B cell (primary cell): ENCODE data around the gene RPSA. TPM values are rescaled to one million over a fixed set of nuclear protein-coding genes. Genes with fewer than 3 reads are reported as not detected.

Experiments used
- ATAC-seq: fragments of 200-7000 bp; cut with Tn5 transposase; one replicate; pipeline ENCODE4 v1.10.0; 2021; ENCODE audit warnings: low read depth, mild to moderate bottlenecking, moderate number of reproducible peaks, moderate library complexity
- CTCF ChIA-PET: fragments of 350-600 bp; sonication (Branson Sonifier 250); formaldehyde crosslinking; loops from one replicate; lab custom pipeline; 2021; ENCODE audit warnings: antibody characterized with exemption, inconsistent platforms; lab: Charles Lee
- POLR2A ChIA-PET: fragments of 350-600 bp; sonication (Branson Sonifier 250); formaldehyde crosslinking; loops from one replicate; lab custom pipeline; 2021; ENCODE audit warnings: antibody characterized with exemption; lab: Charles Lee
- DNase-seq: peaks from one replicate; pipeline ENCODE4 v3.0.0; 2013
- H2AFZ ChIP-seq: 2 replicates; pipeline ENCODE4 v1.6.1; 2012; ENCODE audit warnings: mild to moderate bottlenecking, low read depth, low read length; ENCODE audit not compliant: insufficient read depth, poor library complexity, severe bottlenecking
- H3K27ac ChIP-seq, 2 donors: 1 replicate in 1 of 2; 2 replicates in 1 of 2; pipeline ENCODE4 v1.5.1; 2012 to 2013; ENCODE audit warnings: low read length in 2 of 2, mild to moderate bottlenecking in 2 of 2, moderate library complexity in 1 of 2
- H3K27me3 ChIP-seq, 4 experiments: fragments of 200-600 bp in 1 of 4; sonication (generic) in 1 of 4; replicated peaks in 1 of 4; 1 replicate in 2 of 4; 2 replicates in 2 of 4; pipeline versions ENCODE4 v1.6.1 to v1.7.0; 2013 to 2016; ENCODE audit warnings: low read length in 3 of 4, mild to moderate bottlenecking in 2 of 4, mixed read lengths in 1 of 4, moderate library complexity in 1 of 4; ENCODE audit not compliant: insufficient read depth in 4 of 4, control insufficient read depth in 3 of 4; ENCODE audit errors: control extremely low read depth in 1 of 4
- H3K36me3 ChIP-seq, 2 experiments: replicated peaks in 1 of 2; 1 replicate in 1 of 2; 2 replicates in 1 of 2; pipeline versions ENCODE4 v1.6.1 to v1.7.1; 2013; ENCODE audit warnings: low read length in 1 of 2; ENCODE audit not compliant: insufficient read depth in 2 of 2, control insufficient read depth in 1 of 2; ENCODE audit errors: control extremely low read depth in 1 of 2, extremely low read depth in 1 of 2
- H3K4me1 ChIP-seq, 2 donors: fragments of 200-600 bp in 1 of 2; sonication (generic) in 1 of 2; 1 replicate in 1 of 2; 2 replicates in 1 of 2; pipeline versions ENCODE4 v1.5.1 to v1.6.1; 2013 to 2017; ENCODE audit warnings: low read length in 2 of 2; ENCODE audit not compliant: control insufficient read depth in 2 of 2, insufficient read depth in 2 of 2
- H3K4me2 ChIP-seq: replicated peaks from 2 replicates; pipeline ENCODE3; 2012; ENCODE audit warnings: mild to moderate bottlenecking, low read depth, low read length; ENCODE audit not compliant: poor library complexity, severe bottlenecking
- H3K4me3 ChIP-seq, 5 experiments: fragments of 200-600 bp in 1 of 5; sonication (generic) in 1 of 5; 1 replicate in 3 of 5; 2 replicates in 2 of 5; pipeline versions ENCODE4 v1.5.1 to v1.7.0; 2011 to 2016; ENCODE audit warnings: low read length in 4 of 5, mild to moderate bottlenecking in 4 of 5, low read depth in 2 of 5, control low read depth in 1 of 5, moderate library complexity in 1 of 5; ENCODE audit not compliant: insufficient read depth in 1 of 5; ENCODE audit errors: control extremely low read depth in 1 of 5, extremely low read depth in 1 of 5
- H3K79me2 ChIP-seq: fragments of 200-600 bp; sonication (generic); one replicate; pipeline ENCODE4 v1.6.0; 2016; ENCODE audit warnings: low read length; ENCODE audit not compliant: control insufficient read depth, insufficient read depth
- H3K9ac ChIP-seq: fragments of 200-600 bp; sonication (generic); 2 replicates; pipeline ENCODE4 v1.6.1; 2017; ENCODE audit warnings: mild to moderate bottlenecking, low read length, moderate library complexity
- H3K9me3 ChIP-seq, 3 donors: one replicate each; pipeline versions ENCODE4 v1.6.1 to v1.7.1; 2013; ENCODE audit warnings: low read length in 2 of 3; ENCODE audit not compliant: control insufficient read depth in 2 of 3, insufficient read depth in 1 of 3; ENCODE audit errors: control extremely low read depth in 1 of 3
- H4K20me1 ChIP-seq: 2 replicates; pipeline ENCODE4 v1.6.0; 2012; ENCODE audit warnings: mild to moderate bottlenecking, low read length; ENCODE audit not compliant: insufficient read depth, control insufficient read depth, poor library complexity, severe bottlenecking
- H3K27ac Mint-ChIP-seq: one replicate; pipeline ENCODE4 v1.8.0; 2021; ENCODE audit warnings: mixed read lengths
- H3K27me3 Mint-ChIP-seq: one replicate; pipeline ENCODE4 v1.8.0; 2021; ENCODE audit warnings: mixed read lengths
- H3K4me1 Mint-ChIP-seq: one replicate; pipeline ENCODE4 v1.8.0; 2021; ENCODE audit warnings: mixed read lengths
- H3K4me3 Mint-ChIP-seq: one replicate; pipeline ENCODE4 v1.8.0; 2021; ENCODE audit warnings: mixed read lengths
- H3K9me3 Mint-ChIP-seq: one replicate; pipeline ENCODE4 v1.8.0; 2022; ENCODE audit warnings: mixed read lengths; ENCODE audit not compliant: insufficient read depth
- EZH2 ChIP-seq: IDR thresholded peaks from 2 replicates; pipeline ENCODE4 v1.6.1; 2012; ENCODE audit warnings: borderline replicate concordance, low read depth, mild to moderate bottlenecking, moderate library complexity, low read length; ENCODE audit not compliant: insufficient read depth, poor library complexity, severe bottlenecking
- WGBS: methylation state at CpG from one replicate; pipeline ENCODE4 v1.1.5; 2013; ENCODE audit warnings: missing lambda C conversion rate; ENCODE audit not compliant: insufficient coverage; 5-methylcytosine and 5-hydroxymethylcytosine counted together
- intact Hi-C: fragments of 100-400 bp; cut with micrococcal nuclease; formaldehyde crosslinking; loops from one replicate; pipeline ENCODE4 v1.10.0; 2022
- polyA plus RNA-seq: library from polyadenylated mRNA; depleted of rRNA; stranded (reverse); fragments of >200 nt; gene quantifications from 2 replicates; pipeline ENCODE4 v1.2.3, GENCODE V29; 2012
- total RNA-seq, 2 donors: library from RNA; stranded (reverse); fragments of 120-200 nt in 1 of 2; gene quantifications; 1 replicate in 1 of 2; 2 replicates in 1 of 2; pipeline versions ENCODE4 v1.2.3 to v1.2.4, GENCODE V29; 2013 to 2022
- TF ChIP-seq, protein P1 (sequence below): fragments of 200-600 bp; IDR thresholded peaks from one replicate; pipeline ENCODE4 v1.8.0; 2022; ENCODE audit warnings: antibody characterized with exemption, mild to moderate bottlenecking

The RPSA gene
- total and polyA plus RNA-seq, 2 donors (not counting 1 experiment from before 2014, with no cell fraction given) = 1,460 to 2,522 TPM

DNA sequence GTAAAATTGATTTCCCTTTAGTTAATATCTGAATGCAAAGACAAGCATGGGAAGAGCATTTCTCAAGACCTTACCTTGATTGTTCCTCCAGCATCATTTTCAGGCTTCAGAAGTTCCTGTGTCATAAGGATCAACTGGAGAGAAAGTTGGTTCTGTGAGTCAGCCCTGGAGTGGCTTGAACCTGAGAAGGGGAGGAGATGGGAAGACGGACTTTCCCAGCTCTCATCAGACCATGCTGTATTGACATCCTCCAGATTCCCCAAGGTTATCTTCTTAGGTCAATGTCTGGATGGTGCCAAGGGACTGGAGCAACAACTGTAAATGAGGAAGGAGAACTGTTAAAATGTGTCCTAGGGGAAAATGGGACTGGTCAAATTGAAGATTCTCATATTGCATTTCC lies 21.0 kb downstream of the RPSA start:
- H3K79me2 ChIP-seq = no peaks in the 10 kb centered on the region
- Mint-ChIP-seq H3K27me3 (peaks cover 17% of the 10 kb centered on the region), H3K4me1 (no peaks in the 10 kb centered on the region), H3K9me3 (no peaks in the 10 kb centered on the region), H3K4me3 (no peak overlapping the region), H3K27ac (no peak overlapping the region)
- H3K27ac ChIP-seq = no peak overlapping the region
- ChIA-PET POLR2A (no interaction called here), CTCF (interaction anchor here (0.8 kb wide), 1 partner anchor 20 kb away, joined by 3 read pairs; no protein-coding TSS in a partner anchor)
- intact Hi-C loops = no loop called here
- H4K20me1 ChIP-seq = no peaks in the 10 kb centered on the region
- no peak overlapping the region for H3K9ac ChIP-seq
- H3K36me3 ChIP-seq = no peaks in the 10 kb centered on the region
- DNase-seq = no peak
- no CpG with 5 or more reads among the region's 1 CpG for WGBS
- H3K4me3 ChIP-seq = no peak overlapping the region
- no peak overlapping the region for H2AFZ ChIP-seq
- no peak overlapping the region for H3K4me2 ChIP-seq
- no peak for ATAC-seq
- no peaks in the 10 kb centered on the region for H3K9me3 ChIP-seq
- peaks cover 0 to 3% (median 0%) of the 10 kb centered on the region in 4 experiments for H3K27me3 ChIP-seq
- H3K4me1 ChIP-seq = no peaks in the 10 kb centered on the region
- TF ChIP-seq EZH2 = no peak
- TF ChIP-seq, protein P1, sequence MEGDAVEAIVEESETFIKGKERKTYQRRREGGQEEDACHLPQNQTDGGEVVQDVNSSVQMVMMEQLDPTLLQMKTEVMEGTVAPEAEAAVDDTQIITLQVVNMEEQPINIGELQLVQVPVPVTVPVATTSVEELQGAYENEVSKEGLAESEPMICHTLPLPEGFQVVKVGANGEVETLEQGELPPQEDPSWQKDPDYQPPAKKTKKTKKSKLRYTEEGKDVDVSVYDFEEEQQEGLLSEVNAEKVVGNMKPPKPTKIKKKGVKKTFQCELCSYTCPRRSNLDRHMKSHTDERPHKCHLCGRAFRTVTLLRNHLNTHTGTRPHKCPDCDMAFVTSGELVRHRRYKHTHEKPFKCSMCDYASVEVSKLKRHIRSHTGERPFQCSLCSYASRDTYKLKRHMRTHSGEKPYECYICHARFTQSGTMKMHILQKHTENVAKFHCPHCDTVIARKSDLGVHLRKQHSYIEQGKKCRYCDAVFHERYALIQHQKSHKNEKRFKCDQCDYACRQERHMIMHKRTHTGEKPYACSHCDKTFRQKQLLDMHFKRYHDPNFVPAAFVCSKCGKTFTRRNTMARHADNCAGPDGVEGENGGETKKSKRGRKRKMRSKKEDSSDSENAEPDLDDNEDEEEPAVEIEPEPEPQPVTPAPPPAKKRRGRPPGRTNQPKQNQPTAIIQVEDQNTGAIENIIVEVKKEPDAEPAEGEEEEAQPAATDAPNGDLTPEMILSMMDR = no peak

DNA sequence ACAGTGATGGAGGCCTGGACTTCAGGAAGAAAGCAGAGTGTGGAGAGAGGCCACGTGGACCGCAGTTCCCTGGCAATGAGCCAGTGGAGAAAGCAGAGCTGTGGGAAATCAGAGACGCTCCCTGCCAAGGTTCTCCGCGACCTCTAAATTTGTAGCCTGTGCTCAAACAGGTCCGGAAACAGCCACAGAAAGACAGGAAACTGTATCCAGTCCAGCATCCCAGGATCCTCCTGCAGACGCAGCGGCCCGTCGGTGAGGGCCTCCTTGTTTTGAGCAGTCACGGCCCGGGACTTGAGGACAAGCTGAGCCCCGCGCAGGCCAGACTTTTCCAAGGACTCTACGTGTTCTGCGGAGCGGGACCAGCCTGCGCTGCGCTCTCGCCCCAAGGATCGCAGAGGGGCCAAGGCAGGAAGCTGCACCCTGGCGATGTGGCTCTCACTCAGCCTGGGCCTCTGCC lies 22.3 kb downstream of the RPSA start:
- no peaks in the 10 kb centered on the region for H3K4me1 Mint-ChIP-seq
- intact Hi-C loops = no loop called here
- ChIA-PET POLR2A (no interaction called here), CTCF (no interaction called here)
- Histone ChIP-seq H3K9ac (no peak overlapping the region), H3K4me3 (no peak overlapping the region), H2AFZ (no peak overlapping the region), H3K9me3 (no peaks in the 10 kb centered on the region), H3K27ac (no peak overlapping the region), H3K4me2 (no peak overlapping the region), H3K27me3 (peaks cover 0 to 3% (median 0%) of the 10 kb centered on the region in 4 experiments), H3K4me1 (no peaks in the 10 kb centered on the region), H3K36me3 (no peaks in the 10 kb centered on the region), H3K79me2 (no peaks in the 10 kb centered on the region), H4K20me1 (no peaks in the 10 kb centered on the region)
- DNase-seq (no peak), ATAC-seq (no peak)
- WGBS = 60% methylated on average over 22 of the region's 22 CpGs
- peaks cover 17% of the 10 kb centered on the region for H3K27me3 Mint-ChIP-seq
- TF ChIP-seq, protein P1 = no peak
- no peak for TF ChIP-seq EZH2
- H3K9me3 Mint-ChIP-seq = no peaks in the 10 kb centered on the region
- H3K27ac Mint-ChIP-seq = no peak overlapping the region
- H3K4me3 Mint-ChIP-seq = no peak overlapping the region
